K562 (cell line): ENCODE data around the gene PLEKHA7. TPM values are rescaled to one million over a fixed set of nuclear protein-coding genes. Genes with fewer than 3 reads are reported as not detected.

ENCODE experiments used
- BDP1 ChIP-seq: IDR thresholded peaks from 3 replicates; pipeline ENCODE4 v1.6.1; 2011; ENCODE audit not compliant: insufficient read length, insufficient read depth
- ELF1 ChIP-seq: fragments of 200-800 bp; sonication (Bioruptor generic); IDR thresholded peaks from 2 replicates; pipeline ENCODE4 v1.6.1; 2016; ENCODE audit warnings: missing genetic modification characterization, missing compliant biosample characterization
- ESRRA ChIP-seq: fragments of 450-650 bp; IDR thresholded peaks from 2 replicates; pipeline ENCODE4 v1.6.1; 2014; ENCODE audit warnings: low read depth, mild to moderate bottlenecking, moderate library complexity, borderline replicate concordance
- FOXJ3 ChIP-seq: sonication (generic); formaldehyde crosslinking; IDR thresholded peaks from 2 replicates; pipeline ENCODE4 v1.4.0; 2020; ENCODE audit warnings: mild to moderate bottlenecking, missing genetic modification reagents
- GABPA ChIP-seq: fragments of 200-800 bp; sonication (Bioruptor generic); conservative IDR thresholded peaks from 2 replicates; pipeline ENCODE4 v1.6.1; 2016; ENCODE audit warnings: low read depth, missing genetic modification characterization, missing compliant biosample characterization
- HDAC1 ChIP-seq, 2 experiments: fragments of 450-650 bp; IDR thresholded peaks; 2 replicates each; pipeline ENCODE4 v1.6.1; 2016 to 2017; ENCODE audit warnings: inconsistent platforms in 1 of 2, mild to moderate bottlenecking in 1 of 2, moderate library complexity in 1 of 2
- HNRNPLL ChIP-seq: fragments of 200-400 bp; formaldehyde crosslinking; IDR thresholded peaks from 2 replicates; pipeline ENCODE4 v1.6.1; 2017; ENCODE audit warnings: low read length, low read depth, mild to moderate bottlenecking; ENCODE audit not compliant: poor library complexity, severe bottlenecking
- MBD2 ChIP-seq: sonication (generic); IDR thresholded peaks from 2 replicates; pipeline ENCODE4 v1.6.1; 2016; ENCODE audit warnings: low read depth, borderline replicate concordance
- MYNN ChIP-seq, 2 experiments: sonication (generic); formaldehyde crosslinking in 1 of 2; IDR thresholded peaks; 2 replicates each; pipeline versions ENCODE4 v1.5.0 to v1.6.1; 2016 to 2020; ENCODE audit warnings: antibody characterized with exemption in 1 of 2, missing genetic modification reagents in 1 of 2
- PURB ChIP-seq: sonication (generic); formaldehyde crosslinking; IDR thresholded peaks from 2 replicates; pipeline ENCODE4 v1.9.0; 2021; ENCODE audit warnings: low read depth, mild to moderate bottlenecking, missing genetic modification reagents
- SAP30 ChIP-seq: fragments of 200-600 bp; sonication (generic); IDR thresholded peaks from 2 replicates; pipeline ENCODE4 v1.6.1; 2012; ENCODE audit warnings: borderline replicate concordance, low read depth, mild to moderate bottlenecking, moderate library complexity, low read length, control low read depth, inconsistent platforms; ENCODE audit not compliant: insufficient read depth, poor library complexity, severe bottlenecking
- SRF ChIP-seq, 2 experiments: fragments of 250-450, 450-650 bp in 1 of 2; sonication (Bioruptor Pico) in 1 of 2; sonication (generic) in 1 of 2; formaldehyde crosslinking; IDR thresholded peaks; 2 replicates each; pipeline versions ENCODE4 v1.5.0 to v1.5.1; 2020 to 2022; ENCODE audit warnings: mild to moderate bottlenecking in 1 of 2, missing genetic modification reagents in 1 of 2
- TEAD1 ChIP-seq, 2 experiments: fragments of 450-650 bp in 1 of 2; sonication (generic) in 1 of 2; formaldehyde crosslinking; IDR thresholded peaks; 2 replicates each; pipeline versions ENCODE4 v1.4.0 to v1.8.0; 2020 to 2022; ENCODE audit warnings: mild to moderate bottlenecking in 2 of 2, missing genetic modification reagents in 1 of 2
- ZBTB43 ChIP-seq: sonication (generic); formaldehyde crosslinking; IDR thresholded peaks from 2 replicates; pipeline ENCODE4 v1.8.0; 2023; ENCODE audit warnings: mild to moderate bottlenecking, missing genetic modification reagents
- polyA plus RNA-seq, 8 experiments: library from polyadenylated mRNA; depleted of rRNA in 4 of 8; stranded (reverse) in 5 of 8; unstranded in 3 of 8; fragments of >200 nt; fragmentation: Nextera tagmentation in 2 of 8; fragmentation: Illumina TruSeq in 1 of 8; extraction: Ambion mirVana in 2 of 8; extraction: Trizol in 1 of 8; gene quantifications; 2 replicates each; pipeline versions ENCODE4 v1.2.1 to v1.2.3, GENCODE V29; 2011 to 2014; ENCODE audit warnings: inconsistent platforms in 1 of 8, missing spikeins in 1 of 8
- total RNA-seq, 7 experiments: library from RNA; depleted of rRNA in 6 of 7; stranded (reverse); fragments of >200 nt in 6 of 7; fragmentation: Illumina TruSeq in 2 of 7; extraction: Trizol in 2 of 7; gene quantifications; 2 replicates each; pipeline versions ENCODE4 v1.2.1 to v1.2.3, GENCODE V29; 2011 to 2021; ENCODE audit warnings: low replicate concordance in 1 of 7
- TF ChIP-seq, protein P1 (sequence below), 2 experiments: fragments of 450-650 bp; IDR thresholded peaks; 2 replicates each; pipeline ENCODE4 v1.6.1; 2016; ENCODE audit warnings: mild to moderate bottlenecking in 2 of 2, borderline replicate concordance in 1 of 2, low read depth in 1 of 2, moderate library complexity in 1 of 2

PLEKHA7 gene
- total and polyA plus RNA-seq, 9 of the 15 experiments (the other 6 are each of a cell fraction or from before 2014, with no cell fraction given): 0.06 to 0.77 (median 0.20) TPM; not detected in 1

DNA sequence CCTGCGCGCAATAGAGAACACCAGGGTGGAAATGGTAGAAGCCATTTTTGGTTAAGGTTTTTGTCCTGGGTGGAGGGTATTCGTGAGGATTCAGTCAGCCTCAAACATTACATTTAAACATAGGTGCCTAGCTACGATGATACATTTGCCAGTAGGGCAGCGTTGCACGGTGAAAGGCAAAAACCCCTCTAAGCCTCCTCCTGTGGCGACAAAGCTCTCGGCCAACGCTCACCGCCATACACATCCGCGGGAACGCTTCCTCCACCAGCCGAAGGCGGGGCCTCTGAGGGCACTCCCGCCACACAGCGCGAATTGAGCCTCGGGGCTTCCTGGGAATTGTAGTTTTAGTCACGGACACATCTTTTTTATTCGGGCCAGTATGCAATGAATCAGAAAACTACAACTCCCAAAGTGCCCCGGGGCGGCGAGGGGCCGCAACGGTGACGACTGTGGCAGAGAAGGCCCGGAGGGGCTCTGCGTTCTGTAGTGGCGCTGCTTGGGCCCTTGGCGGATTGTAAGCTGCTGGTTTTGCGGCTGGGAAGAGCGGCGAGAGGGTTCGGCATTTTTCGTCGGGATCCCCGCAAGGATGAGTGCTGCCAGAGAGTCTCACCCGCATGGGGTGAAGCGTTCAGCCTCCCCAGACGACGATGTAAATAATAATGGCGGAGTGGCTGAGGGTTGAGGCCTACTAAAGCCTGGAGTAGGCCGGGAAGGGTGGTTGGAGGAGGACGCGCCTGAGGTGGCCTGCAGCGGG is 275.8 kb downstream of the PLEKHA7 start, which contains the start of gene C11orf58 (continued):
- TF ChIP-seq SAP30 (peak; percentile 34), HNRNPLL (peak; percentile 55), GABPA (tag) (peak; percentile 52; the same call in 1 of the 2 replicates), ZBTB43 (CRISPR knock-in tag) (0 out of 2 replicates have a peak, but pooled peaks have one; percentile 20), BDP1 (no peak), PURB (CRISPR knock-in tag) (0 out of 2 replicates have a peak, but pooled peaks have one; percentile 61), ELF1 (peak; percentile 61; the same call in 1 of the 2 replicates), FOXJ3 (CRISPR knock-in tag) (0 out of 2 replicates have a peak, but pooled peaks have one; percentile 45), HDAC1 (IDR thresholded peaks at IDR 0.05) (peak in 1 of 2 experiments; percentile 48; a peak in 1 of 4 replicates), TEAD1 (CRISPR knock-in tag; IDR thresholded peaks at IDR 0.05) (no peak), ESRRA (peak; percentile 16; the same call in 1 of the 2 replicates), MBD2 (peak; percentile 85), MYNN (IDR thresholded peaks at IDR 0.05) (no peak), MYNN (CRISPR knock-in tag; IDR thresholded peaks at IDR 0.05) (no peak), SRF (CRISPR knock-in tag; IDR thresholded peaks at IDR 0.05) (peak in 1 of 2 experiments; percentile 52; a peak in 1 of 4 replicates)
- TF ChIP-seq, protein P1, sequence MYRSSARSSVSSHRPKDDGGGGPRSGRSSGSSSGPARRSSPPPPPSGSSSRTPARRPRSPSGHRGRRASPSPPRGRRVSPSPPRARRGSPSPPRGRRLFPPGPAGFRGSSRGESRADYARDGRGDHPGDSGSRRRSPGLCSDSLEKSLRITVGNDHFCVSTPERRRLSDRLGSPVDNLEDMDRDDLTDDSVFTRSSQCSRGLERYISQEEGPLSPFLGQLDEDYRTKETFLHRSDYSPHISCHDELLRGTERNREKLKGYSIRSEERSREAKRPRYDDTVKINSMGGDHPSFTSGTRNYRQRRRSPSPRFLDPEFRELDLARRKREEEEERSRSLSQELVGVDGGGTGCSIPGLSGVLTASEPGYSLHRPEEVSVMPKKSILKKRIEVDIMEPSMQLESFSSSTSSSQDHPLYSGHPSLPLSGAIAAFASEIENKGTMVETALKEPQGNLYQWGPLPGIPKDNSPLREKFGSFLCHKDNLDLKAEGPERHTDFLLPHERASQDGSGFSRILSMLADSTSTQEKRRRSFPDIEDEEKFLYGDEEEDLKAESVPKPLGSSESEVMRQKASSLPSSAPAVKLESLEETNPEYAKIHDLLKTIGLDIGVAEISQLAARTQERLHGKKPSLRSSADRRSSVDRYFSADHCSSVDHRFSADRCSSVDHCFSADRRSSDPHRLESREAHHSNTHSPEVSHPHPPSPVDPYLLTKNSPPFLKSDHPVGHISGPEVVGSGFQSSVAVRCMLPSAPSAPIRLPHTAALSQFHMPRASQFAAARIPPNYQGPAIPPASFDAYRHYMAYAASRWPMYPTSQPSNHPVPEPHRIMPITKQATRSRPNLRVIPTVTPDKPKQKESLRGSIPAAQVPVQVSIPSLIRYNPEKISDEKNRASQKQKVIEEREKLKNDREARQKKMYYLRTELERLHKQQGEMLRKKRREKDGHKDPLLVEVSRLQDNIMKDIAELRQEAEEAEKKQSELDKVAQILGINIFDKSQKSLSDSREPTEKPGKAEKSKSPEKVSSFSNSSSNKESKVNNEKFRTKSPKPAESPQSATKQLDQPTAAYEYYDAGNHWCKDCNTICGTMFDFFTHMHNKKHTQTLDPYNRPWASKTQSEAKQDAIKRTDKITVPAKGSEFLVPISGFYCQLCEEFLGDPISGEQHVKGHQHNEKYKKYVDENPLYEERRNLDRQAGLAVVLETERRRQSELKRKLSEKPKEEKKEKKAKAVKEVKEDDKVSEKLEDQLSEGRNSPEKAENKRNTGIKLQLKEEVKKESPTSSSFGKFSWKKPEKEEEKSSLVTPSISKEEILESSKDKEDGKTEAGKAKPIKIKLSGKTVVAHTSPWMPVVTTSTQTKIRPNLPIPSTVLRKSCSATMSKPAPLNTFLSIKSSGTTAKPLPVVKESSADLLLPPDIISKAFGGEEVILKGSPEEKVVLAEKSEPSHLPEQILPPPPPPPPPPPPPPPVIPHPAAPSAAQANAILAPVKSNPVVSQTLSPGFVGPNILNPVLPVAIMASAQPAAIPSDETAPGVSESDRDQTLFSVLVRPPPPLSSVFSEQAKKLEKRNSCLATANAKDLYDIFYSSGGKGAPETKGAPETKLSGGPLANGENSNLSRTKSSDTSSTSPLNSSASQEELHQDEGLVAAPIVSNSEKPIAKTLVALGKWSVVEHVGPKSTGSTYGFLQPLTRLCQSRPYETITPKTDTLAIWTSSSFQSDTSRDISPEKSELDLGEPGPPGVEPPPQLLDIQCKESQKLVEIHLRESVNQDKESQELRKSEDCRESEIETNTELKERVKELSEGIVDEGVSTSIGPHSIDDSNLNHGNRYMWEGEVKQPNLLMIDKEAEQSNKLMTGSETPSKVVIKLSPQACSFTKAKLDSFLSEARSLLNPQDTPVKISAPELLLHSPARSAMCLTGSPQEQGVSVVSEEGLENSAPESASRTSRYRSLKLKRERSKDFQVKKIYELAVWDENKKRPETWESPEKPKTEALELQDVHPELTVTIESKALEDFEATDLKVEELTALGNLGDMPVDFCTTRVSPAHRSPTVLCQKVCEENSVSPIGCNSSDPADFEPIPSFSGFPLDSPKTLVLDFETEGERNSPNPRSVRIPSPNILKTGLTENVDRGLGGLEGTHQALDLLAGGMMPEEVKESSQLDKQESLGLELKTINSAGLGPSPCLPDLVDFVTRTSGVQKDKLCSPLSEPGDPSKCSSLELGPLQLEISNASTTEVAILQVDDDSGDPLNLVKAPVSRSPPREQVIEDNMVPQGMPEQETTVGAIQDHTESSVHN (IDR thresholded peaks at IDR 0.05; ENCODE audit: borderline replicate concordance in 1 of 2, low read depth in 1 of 2): peak in 1 of 2 experiments; percentile 73; a peak in 1 of 4 replicates
